Left hindlimb (tissue), 1 donor: ENCODE data around the gene DNAJC11.
"Not testable (repeated sequence)": the region's sequence is repeated elsewhere in the genome, so short reads cannot be mapped to it uniquely, and the experiment has no call there.

ENCODE experiments used
- DNase-seq: peaks from one replicate; pipeline ENCODE4 v3.0.0-alpha.2; 2018

The DNAJC11 gene

DNA sequence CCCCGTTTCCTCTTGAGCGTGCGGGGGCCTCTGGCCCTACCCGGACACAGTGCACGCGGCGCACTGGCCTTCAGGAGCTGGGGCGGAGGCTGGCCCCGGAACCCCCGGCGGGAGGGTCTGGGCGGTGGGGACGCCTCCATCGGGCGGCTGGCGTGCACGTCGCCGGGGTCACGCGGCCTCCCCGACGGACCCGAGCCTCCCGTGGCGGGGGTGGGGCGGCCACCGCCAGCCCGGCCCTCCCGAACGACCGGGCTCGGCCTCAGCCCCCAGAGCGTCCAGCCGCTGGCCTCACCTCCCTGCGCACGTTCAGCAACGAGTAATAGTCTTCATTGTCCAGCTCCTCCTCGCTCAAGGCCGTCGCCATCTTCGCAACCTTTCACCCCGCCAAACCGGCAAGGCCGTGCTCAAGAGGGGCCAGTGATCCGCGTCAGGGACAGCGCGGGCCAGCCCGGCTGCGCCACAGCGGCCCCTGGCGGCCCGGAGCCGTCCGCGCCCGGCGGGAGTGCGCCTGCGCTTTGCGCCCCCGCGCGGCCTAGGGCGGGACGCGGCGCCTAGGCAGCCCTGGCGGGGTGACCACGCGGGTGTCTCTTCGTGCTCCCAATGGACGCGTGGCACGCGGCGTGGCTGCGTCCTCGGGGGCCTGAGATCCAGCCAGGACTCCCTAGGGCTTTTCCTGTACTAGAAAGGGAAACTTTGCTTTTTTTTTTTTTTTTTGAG, at the start of gene DNAJC11:
DNAJC11 (minus strand) TSS at position 380 of the 717 bp plus-strand sequence; CDS start at position 364, 16 bp downstream.
- peak; percentile 93 for DNase-seq

GRCh38 chr1:6750490-6750889, 48.9 kb upstream of the DNAJC11 start:
- DNase-seq: no peak

GRCh38 chr1:6747674-6748073, 46.1 kb upstream of the DNAJC11 start:
- no peak for DNase-seq

DNA sequence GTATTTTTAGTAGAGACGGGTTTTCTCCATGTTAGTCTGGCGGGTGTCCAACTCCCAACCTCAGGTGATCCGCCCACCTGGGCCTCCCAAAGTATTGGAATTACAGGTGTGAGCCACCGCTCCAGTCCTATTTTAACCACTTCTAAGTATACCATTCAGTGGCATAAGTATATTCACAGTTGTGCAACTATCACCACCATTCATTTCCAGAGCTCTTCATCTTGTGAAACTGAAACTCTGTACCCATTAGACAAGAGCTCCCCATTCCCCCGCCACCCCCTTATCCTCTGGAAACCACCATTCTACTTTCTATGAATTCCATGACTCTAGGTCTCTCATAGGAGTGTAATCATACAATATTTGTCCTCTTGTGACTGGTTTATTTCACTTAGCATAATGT, 43.5 kb upstream of the DNAJC11 start:
- no peak for DNase-seq

DNA sequence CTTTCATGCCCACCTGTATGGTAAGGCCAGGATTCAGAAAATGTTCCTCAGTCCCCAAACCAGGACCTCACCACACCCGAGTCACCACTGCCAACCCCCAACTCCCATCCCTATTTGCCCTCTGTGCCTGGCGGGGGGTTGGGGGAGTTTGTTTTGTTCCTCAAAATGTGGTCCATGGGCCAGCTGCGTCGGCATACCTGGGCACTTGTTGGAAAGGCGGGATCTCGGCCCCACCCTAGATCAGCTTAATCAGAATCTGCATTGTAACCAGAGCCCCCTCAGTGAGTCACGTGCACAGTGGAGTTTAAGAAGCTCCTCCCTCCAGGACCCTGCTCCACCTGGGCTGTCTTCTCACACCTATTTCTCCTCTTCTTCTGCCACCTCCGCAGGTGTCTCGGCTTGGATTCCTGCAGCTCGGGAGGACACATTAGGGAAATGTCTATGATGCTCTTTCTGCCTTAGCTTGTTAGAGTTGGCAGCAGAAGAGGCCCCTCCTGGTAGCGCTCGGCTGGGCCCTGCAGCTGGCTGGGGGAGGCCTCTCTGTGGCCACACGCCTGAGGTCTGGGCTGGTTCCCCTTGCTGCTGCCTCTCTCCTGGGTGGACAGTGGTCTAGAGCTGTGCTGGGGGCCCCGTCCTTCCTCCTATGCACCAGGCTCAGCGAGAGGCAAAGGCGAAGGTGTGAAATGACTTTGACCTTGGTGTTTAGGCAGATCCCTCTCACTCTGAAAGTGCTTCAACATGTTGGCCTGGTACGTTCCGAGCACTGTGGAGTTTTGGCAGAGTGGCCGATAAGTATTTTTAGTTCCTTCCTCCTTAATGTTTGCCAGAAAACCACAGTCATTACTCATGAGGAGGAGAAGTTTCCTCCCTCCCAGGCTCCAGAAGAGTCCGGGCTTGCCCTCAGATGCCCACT, 41.8 kb upstream of the DNAJC11 start:
- DNase-seq: peak; percentile 80

DNA sequence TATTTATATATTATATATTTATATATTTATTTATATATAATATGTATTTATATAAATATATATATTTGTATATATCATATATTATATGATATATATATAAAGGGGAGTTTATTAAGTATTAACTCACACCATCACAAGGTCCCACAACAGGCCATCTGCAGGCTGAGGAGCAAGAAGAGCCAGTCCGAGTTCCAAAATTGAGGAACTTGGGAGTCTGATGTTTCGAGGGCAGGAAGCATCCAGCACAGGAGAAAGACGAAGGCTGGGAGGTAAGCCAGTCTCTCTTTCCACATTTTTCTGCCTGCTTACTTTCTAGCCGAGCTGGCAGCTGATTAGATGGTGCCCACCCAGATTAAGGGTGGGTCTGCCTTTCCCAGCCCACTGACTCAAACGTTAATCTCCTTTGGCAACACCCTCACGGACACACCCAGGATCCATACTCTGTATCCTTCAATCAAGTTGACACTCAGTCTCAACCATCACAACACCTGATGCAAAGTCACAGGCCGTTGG, 41.1 kb upstream of the DNAJC11 start:
- not testable (repeated sequence) for DNase-seq

GRCh38 chr1:6738987-6739676, 37.5 kb upstream of the DNAJC11 start:
- DNase-seq: no peak

GRCh38 chr1:6732942-6733341, 31.3 kb upstream of the DNAJC11 start:
- DNase-seq: no peak

DNA sequence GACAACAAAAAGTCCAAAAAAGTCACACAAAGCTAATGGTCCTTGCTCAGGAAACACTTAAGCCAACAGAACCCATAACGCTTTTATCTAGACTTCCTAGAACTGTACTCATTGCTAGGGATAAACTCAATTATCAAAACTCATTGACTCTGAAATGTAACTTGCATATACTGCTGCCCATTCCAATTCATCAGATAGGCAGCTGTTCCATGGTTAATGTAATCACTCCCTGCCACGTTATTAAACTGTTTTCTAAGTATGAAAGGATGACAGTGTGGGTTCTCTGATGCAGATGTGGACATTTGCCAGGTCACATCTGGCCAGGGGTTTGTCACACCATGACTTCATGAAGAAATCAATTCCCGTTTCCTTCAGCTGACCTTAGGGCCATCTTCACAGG, 30.3 kb upstream of the DNAJC11 start:
- DNase-seq: no peak

DNA sequence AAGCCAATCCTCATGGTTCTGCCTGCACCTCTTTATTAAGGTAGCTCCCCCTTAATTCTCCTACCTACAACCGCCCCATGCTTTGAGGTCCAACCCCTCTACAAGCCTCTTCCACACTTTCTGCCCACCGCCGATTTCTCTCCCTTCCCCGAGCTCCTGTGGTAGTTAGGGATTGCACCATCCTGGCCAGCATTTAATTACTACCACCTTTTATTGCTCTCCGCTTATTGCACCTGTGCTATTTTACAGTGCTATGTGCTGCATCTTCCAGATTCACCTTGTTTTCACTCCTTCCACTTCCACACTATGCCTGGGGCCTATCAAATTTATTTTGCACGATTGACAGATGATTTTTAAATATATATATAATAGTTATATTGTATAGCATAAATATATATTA, 29.3 kb upstream of the DNAJC11 start:
- DNase-seq: no peak

DNA sequence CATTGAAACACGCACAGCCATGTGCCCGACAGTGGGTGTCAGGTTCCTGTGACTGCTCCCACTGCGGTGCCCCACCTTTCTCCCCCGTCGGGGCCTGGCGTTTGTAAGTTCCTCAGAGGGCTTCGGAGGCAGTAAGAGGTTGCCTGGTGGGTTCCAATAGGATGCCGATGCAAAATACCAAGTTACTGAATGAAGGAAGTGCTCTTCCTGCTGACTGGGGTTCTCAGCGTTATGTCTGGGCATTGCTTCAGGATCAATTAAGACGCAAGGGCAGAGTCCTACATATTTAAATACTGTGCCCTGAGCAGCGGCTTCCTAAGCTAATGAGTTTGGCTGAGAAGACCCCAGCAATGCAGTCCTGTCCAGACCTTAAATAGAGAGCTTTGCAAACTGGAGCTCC, 28.9 kb upstream of the DNAJC11 start:
- no peak for DNase-seq

GRCh38 chr1:6727535-6727934, 25.9 kb upstream of the DNAJC11 start:
- DNase-seq: no peak

- DNase-seq: no peak
Measured at GRCh38 chr1:6726253-6726652, 24.6 kb upstream of the DNAJC11 start.

DNA sequence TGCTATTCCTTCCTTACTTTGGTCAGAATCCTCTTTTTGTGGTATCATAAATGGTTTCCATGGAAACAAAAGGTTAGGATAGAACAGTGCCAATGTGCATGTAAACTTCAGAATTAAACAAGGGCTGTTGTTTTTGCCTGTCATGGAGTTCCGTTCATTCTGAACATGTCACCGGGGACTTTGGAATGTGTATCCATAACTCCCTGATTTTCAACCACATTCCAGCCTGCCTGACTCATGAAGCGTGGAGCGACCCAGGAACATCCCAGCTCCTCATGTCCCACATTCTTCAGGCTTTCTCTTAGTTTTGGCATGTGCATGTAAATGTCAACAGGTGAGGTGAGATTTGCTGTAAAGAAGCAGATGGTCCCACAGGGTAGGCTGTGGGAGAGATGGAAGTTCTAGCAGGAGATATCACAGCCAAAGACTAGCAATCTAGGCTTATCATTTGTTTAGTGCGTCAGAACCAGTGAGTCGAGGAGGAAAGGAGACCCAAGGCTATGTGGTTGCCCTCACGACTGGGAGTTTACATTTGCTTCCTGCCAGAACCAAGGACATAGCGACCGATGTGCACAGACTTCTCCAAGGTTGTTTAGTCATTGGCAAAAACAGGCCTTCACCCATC, 23.0 kb upstream of the DNAJC11 start:
- no peak for DNase-seq

DNA sequence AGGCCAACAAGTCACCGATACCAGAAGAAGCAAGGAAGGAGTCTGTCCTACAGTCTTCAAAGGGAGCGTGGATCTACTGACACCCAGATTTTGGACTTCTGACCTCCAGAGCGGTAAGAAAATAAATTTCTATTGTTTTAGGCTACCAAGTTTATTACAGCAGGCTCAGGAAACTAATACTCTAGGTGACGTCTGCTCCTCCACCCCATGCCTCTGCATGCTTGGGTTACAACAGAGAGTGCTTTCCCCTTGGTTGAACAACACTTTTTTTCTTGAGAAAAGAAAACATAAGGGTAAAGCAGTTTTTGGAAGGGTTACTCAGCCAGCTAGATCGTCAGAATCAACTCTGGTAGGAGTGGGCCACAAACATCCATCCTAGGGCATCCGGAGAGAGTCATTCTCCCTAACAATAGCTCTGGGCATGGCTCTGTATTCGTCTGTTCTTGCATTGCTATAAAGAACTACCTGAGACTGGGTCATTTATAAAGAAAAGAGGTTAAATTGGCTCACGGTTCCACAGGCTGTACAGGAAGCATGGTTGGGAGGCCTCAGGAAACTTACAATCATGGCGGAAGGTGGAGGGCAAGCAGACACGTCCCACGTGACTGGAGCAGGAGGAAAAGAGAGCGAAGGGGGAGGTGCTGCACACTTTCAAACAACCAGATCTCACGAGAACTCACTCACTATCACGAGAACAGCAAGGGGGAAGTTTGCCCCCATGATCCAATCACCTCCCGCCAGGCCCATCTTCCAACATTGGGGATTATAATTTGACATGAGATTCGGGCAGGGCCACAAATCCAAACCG, 22.2 kb upstream of the DNAJC11 start:
- DNase-seq: no peak

GRCh38 chr1:6711174-6711573, 9.6 kb upstream of the DNAJC11 start:
- DNase-seq: no peak

- DNase-seq: no peak
Measured at GRCh38 chr1:6704746-6705145, 3.1 kb upstream of the DNAJC11 start.

DNA sequence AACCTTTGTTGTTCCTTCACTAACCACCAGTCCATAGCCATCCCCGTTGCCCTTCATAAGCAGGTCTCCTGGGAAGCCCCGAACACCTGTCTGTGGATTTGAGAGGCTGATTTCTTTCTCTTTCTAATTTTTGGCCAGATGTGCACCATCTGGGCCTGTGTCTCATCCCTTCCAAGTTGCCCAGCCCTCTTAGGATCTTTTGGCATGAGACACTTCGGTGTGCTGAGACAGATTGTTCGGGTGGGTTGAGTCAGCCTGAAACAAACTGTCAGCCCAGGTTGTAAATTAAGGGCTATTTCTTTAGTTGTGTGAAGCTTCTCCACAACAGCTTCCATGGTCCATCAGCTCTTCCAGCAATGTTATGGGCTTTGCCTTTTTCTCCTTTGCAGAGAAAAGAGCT, 1.4 kb upstream of the DNAJC11 start:
- DNase-seq: no peak

DNA sequence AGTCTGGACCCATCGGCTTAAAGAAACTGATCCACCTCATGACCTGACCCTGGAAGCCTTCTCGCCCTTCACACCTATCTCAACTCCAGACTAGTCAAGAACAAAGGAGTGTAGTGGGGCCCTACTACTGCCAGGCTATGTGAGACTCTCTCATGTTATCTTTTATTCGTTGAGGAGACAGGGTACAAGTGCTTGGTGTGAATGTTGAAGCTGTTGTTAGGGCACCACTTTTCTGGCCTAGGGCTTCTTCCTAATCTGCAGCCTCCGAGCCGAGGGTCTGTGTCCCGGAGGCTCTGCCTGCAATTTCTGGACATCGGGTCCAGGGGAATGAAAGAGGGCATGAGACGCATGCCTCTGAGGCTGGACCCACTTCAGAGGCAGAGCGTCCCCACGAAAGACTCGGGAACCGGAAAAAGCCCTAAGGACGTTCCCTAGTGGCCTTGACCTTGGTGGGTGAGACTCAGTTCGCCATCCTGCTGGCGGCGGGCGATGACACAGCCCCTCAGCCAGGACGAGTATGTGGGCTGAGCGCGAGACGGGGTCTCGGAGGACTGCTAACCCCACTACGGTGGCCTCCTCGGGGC, 671 bp downstream of the DNAJC11 start:
- DNase-seq: no peak

- not testable (repeated sequence) for DNase-seq
Measured at GRCh38 chr1:6699915-6700314, 1.7 kb downstream of the DNAJC11 start.

GRCh38 chr1:6695868-6696267, 5.7 kb downstream of the DNAJC11 start:
- no peak for DNase-seq
